GM23338 (cell line): Measurements from ENCODE around the gene SNX7. TPM values are rescaled to one million over a fixed set of nuclear protein-coding genes. Genes with fewer than 3 reads are reported as not detected.

Source experiments
- ATAC-seq: fragments of 200-7000 bp; cut with Tn5 transposase; 3 replicates; pipeline ENCODE4 v1.9.1; 2020
- DNase-seq: peaks from one replicate; pipeline ENCODE4 v3.0.0-alpha.2; 2015; ENCODE audit warnings: low spot score
- H2AFZ ChIP-seq: fragments of 200-600 bp; sonication (generic); 2 replicates; pipeline ENCODE4 v1.8.0; 2016; ENCODE audit warnings: antibody characterized with exemption, mild to moderate bottlenecking, moderate library complexity
- H3F3A ChIP-seq: fragments of 200-600 bp; sonication (generic); replicated peaks from 2 replicates; pipeline ENCODE4 v1.8.0; 2017; ENCODE audit warnings: antibody characterized with exemption, mixed run types, low read depth
- H3K27ac ChIP-seq: fragments of 200-600 bp; sonication (generic); 2 replicates; pipeline ENCODE4 v1.6.1; 2016; ENCODE audit warnings: low read depth
- H3K27me3 ChIP-seq: fragments of 200-600 bp; sonication (generic); 2 replicates; pipeline ENCODE4 v1.8.0; 2016; ENCODE audit warnings: mild to moderate bottlenecking, mixed run types, moderate library complexity; ENCODE audit not compliant: insufficient read depth
- H3K36me3 ChIP-seq: fragments of 200-600 bp; sonication (generic); 2 replicates; pipeline ENCODE4 v1.8.0; 2016; ENCODE audit warnings: mild to moderate bottlenecking; ENCODE audit not compliant: insufficient read depth
- H3K4me1 ChIP-seq: fragments of 200-600 bp; sonication (generic); 2 replicates; pipeline ENCODE4 v1.8.0; 2016; ENCODE audit warnings: mild to moderate bottlenecking, moderate library complexity; ENCODE audit not compliant: insufficient read depth
- H3K4me2 ChIP-seq: fragments of 200-600 bp; sonication (generic); 2 replicates; pipeline ENCODE4 v1.7.1; 2017; ENCODE audit warnings: mixed run types
- H3K4me3 ChIP-seq: fragments of 200-600 bp; sonication (generic); 2 replicates; pipeline ENCODE4 v1.6.1; 2016; ENCODE audit warnings: mixed run types
- H3K79me2 ChIP-seq: fragments of 200-600 bp; sonication (generic); replicated peaks from 2 replicates; pipeline ENCODE4 v1.8.0; 2017; ENCODE audit warnings: mild to moderate bottlenecking; ENCODE audit not compliant: insufficient read depth
- H3K9me2 ChIP-seq: fragments of 200-600 bp; sonication (generic); 2 replicates; pipeline ENCODE4 v1.8.0; 2017; ENCODE audit not compliant: insufficient read depth
- H4K20me1 ChIP-seq: fragments of 200-600 bp; sonication (generic); replicated peaks from 2 replicates; pipeline ENCODE4 v1.8.0; 2017; ENCODE audit warnings: mild to moderate bottlenecking; ENCODE audit not compliant: insufficient read depth
- H3K27ac Mint-ChIP-seq: 2 replicates; pipeline ENCODE4 v1.8.0; 2020; ENCODE audit warnings: inconsistent platforms, mild to moderate bottlenecking, moderate library complexity, mixed read lengths
- H3K27me3 Mint-ChIP-seq: 3 replicates; pipeline ENCODE4 v1.8.0; 2022; ENCODE audit warnings: low read depth, mild to moderate bottlenecking, moderate library complexity, mixed read lengths, inconsistent platforms; ENCODE audit not compliant: insufficient read depth, poor library complexity
- H3K36me3 Mint-ChIP-seq: 3 replicates; pipeline ENCODE4 v1.8.0; 2021; ENCODE audit warnings: low read depth, mild to moderate bottlenecking, inconsistent platforms, moderate library complexity, mixed read lengths
- H3K4me1 Mint-ChIP-seq: 3 replicates; pipeline ENCODE4 v1.8.0; 2020; ENCODE audit warnings: mild to moderate bottlenecking, inconsistent platforms, mixed read lengths
- H3K4me3 Mint-ChIP-seq: 3 replicates; pipeline ENCODE4 v1.8.0; 2021; ENCODE audit warnings: moderate library complexity, mild to moderate bottlenecking, inconsistent platforms, mixed read lengths
- H3K9me3 Mint-ChIP-seq: 3 replicates; pipeline ENCODE4 v1.8.0; 2020; ENCODE audit warnings: moderate library complexity, mild to moderate bottlenecking, inconsistent platforms, mixed read lengths
- EZH2phosphoT487 ChIP-seq: fragments of 200-600 bp; sonication (generic); IDR thresholded peaks from one replicate; pipeline ENCODE4 v1.8.1; 2018; ENCODE audit warnings: antibody characterized with exemption; ENCODE audit not compliant: unreplicated experiment
- ZNF462 ChIP-seq: fragments of 250-450 bp; sonication (Bioruptor Pico); IDR thresholded peaks from 2 replicates; pipeline ENCODE4 v1.5.0; 2020; ENCODE audit warnings: mild to moderate bottlenecking, moderate library complexity
- polyA plus RNA-seq: library from polyadenylated mRNA; unstranded; fragments of >200 nt; fragmentation: Nextera tagmentation; extraction: Ambion mirVana; gene quantifications from 2 replicates; pipeline ENCODE4 v1.2.1, GENCODE V29; 2016
- total RNA-seq: library from RNA; depleted of rRNA; stranded (reverse); fragments of >200 nt; shearing (Covaris generic); gene quantifications from 2 replicates; pipeline ENCODE4 v1.2.3, GENCODE V29; 2014

The SNX7 gene
- total and polyA plus RNA-seq, 2 experiments from 2014 or later, result 20.4 to 23.0 TPM

GRCh38 chr1:98675282-98675681 is 13.8 kb downstream of the SNX7 start:
- no peak for ATAC-seq

More at GRCh38 chr1:98675282-98675681, 13.8 kb downstream of the SNX7 start:
- no peak for DNase-seq
- Mint-ChIP-seq H3K36me3 (peaks cover 17% of the 10 kb centered on the region), H3K9me3 (peaks cover 5% of the 10 kb centered on the region; the same call in 2 of the 3 replicates), H3K27ac (no peak overlapping the region; the same call in 1 of the 2 replicates), H3K4me3 (no peak overlapping the region), H3K27me3 (peaks cover 5% of the 10 kb centered on the region), H3K4me1 (peaks cover 20% of the 10 kb centered on the region)
- Histone ChIP-seq H3K79me2 (peaks cover 3% of the 10 kb centered on the region), H3K4me3 (no peak overlapping the region), H2AFZ (no peak overlapping the region), H3F3A (no peaks in the 10 kb centered on the region), H3K4me1 (peaks cover 18% of the 10 kb centered on the region), H3K4me2 (0 out of 2 replicates have a peak overlapping the region, but pooled peaks have one; percentile 21), H3K36me3 (no peaks in the 10 kb centered on the region), H4K20me1 (no peaks in the 10 kb centered on the region), H3K9me2 (no peaks in the 10 kb centered on the region; the same call in none of the 2 replicates), H3K27ac (no peak overlapping the region), H3K27me3 (no peaks in the 10 kb centered on the region)
- TF ChIP-seq ZNF462 (CRISPR knock-in tag), result no peak
- no peak for TF ChIP-seq EZH2phosphoT487
